ENCODE data around the gene C4orf54. TPM values are rescaled to one million over a fixed set of nuclear protein-coding genes. Genes with fewer than 3 reads are reported as not detected.
A peak's percentile ranks its signal among the peaks of the same experiment; 100 is the strongest.

Gene C4orf54
- total and polyA plus RNA-seq, 10 of the 15 experiments (the other 5 are each of a cell fraction or from before 2014, with no cell fraction given) = 0.01 TPM; not detected in 9

GRCh38 chr4:99649208-99649607 lies 8.4 kb downstream of the C4orf54 start:
- Histone ChIP-seq H4K20me1 (ENCODE audit: control insufficient read depth, insufficient read depth) (no peaks in the 10 kb centered on the region), H3K27me3 (replicated peaks in 1 of 2; ENCODE audit: control insufficient read depth in 2 of 2, insufficient read depth in 2 of 2, low read length in 1 of 2) (no peaks in the 10 kb centered on the region), H3K4me3 (no peak overlapping the region), H3K4me1 (ENCODE audit: control insufficient read depth, insufficient read depth, low read length) (no peaks in the 10 kb centered on the region), H3K36me3 (ENCODE audit: control insufficient read depth in 2 of 2, insufficient read depth in 2 of 2, low read length in 1 of 2) (no peaks in the 10 kb centered on the region), H3K9ac (ENCODE audit: control insufficient read depth, insufficient read depth, low read length) (no peak overlapping the region), H3K4me2 (ENCODE audit: control insufficient read depth, insufficient read depth) (no peak overlapping the region), H2AFZ (ENCODE audit: control insufficient read depth, low read depth, low read length) (no peak overlapping the region), H3K27ac (ENCODE audit: control insufficient read depth, insufficient read depth) (no peak overlapping the region), H3K79me2 (ENCODE audit: control insufficient read depth, insufficient read depth, low read length) (no peaks in the 10 kb centered on the region), H3K9me3 (replicated peaks; ENCODE audit: control insufficient read depth, insufficient read depth, low read length) (no peaks in the 10 kb centered on the region)
- in situ Hi-C loops (cut with MboI) (no loop called here), intact Hi-C loops (cut with micrococcal nuclease; ENCODE audit: unreplicated experiment) (no loop called here)
- WGBS (ENCODE audit: insufficient coverage, insufficient replicate concordance, low lambda C conversion rate, missing lambda C conversion rate) = 45% methylated on average over 9 of the region's 9 CpGs
- FAIRE-seq = no peak
- no peak for DNase-seq (ENCODE audit: low read depth, low spot score)
- ATAC-seq = peak; percentile 14; the same call in 1 of the 3 replicates
- ChIA-PET RAD21 (ENCODE audit: unreplicated experiment) (no interaction called here), CTCF (interaction anchor here (1.0 kb wide), 1 partner anchor 11 kb away, joined by 3 read pairs; no protein-coding TSS in a partner anchor), SMC1A (ENCODE audit: uncharacterized antibody, unreplicated experiment) (no interaction called here), POLR2A (no interaction called here)
- no TSS peak for BruUV-seq (replicated peaks)
- no peak for TF ChIP-seq SMAD1 (IDR thresholded peaks at IDR 0.05; ENCODE audit: low read depth, partially characterized antibody)
- TF ChIP-seq SPI1 (IDR thresholded peaks at IDR 0.05; ENCODE audit: borderline replicate concordance, insufficient read depth, low read depth, low read length) = no peak
- TF ChIP-seq KLF5 (IDR thresholded peaks at IDR 0.05; ENCODE audit: partially characterized antibody) = no peak
- TF ChIP-seq FOS (IDR thresholded peaks at IDR 0.05; ENCODE audit: borderline replicate concordance, extremely low read depth, insufficient read length) = no peak
- TF ChIP-seq, protein P1, sequence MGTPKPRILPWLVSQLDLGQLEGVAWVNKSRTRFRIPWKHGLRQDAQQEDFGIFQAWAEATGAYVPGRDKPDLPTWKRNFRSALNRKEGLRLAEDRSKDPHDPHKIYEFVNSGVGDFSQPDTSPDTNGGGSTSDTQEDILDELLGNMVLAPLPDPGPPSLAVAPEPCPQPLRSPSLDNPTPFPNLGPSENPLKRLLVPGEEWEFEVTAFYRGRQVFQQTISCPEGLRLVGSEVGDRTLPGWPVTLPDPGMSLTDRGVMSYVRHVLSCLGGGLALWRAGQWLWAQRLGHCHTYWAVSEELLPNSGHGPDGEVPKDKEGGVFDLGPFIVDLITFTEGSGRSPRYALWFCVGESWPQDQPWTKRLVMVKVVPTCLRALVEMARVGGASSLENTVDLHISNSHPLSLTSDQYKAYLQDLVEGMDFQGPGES (IDR thresholded peaks at IDR 0.05) = no peak
- TF ChIP-seq EGR1 (IDR thresholded peaks at IDR 0.05; ENCODE audit: borderline replicate concordance in 1 of 2, low read depth in 2 of 2, low read length in 2 of 2) = no peak
- no peak for TF ChIP-seq E2F4 (IDR thresholded peaks at IDR 0.05; ENCODE audit: low read depth, low read length)
- TF ChIP-seq, protein P2, sequence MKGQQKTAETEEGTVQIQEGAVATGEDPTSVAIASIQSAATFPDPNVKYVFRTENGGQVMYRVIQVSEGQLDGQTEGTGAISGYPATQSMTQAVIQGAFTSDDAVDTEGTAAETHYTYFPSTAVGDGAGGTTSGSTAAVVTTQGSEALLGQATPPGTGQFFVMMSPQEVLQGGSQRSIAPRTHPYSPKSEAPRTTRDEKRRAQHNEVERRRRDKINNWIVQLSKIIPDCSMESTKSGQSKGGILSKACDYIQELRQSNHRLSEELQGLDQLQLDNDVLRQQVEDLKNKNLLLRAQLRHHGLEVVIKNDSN (IDR thresholded peaks at IDR 0.05; ENCODE audit: borderline replicate concordance, extremely low read length, insufficient read depth, low read depth, low read length) = no peak
- TF ChIP-seq CEBPZ (IDR thresholded peaks at IDR 0.05; ENCODE audit: low read depth, low read length) = no peak
- no peak for TF ChIP-seq NR2F1 (conservative IDR thresholded peaks at IDR 0.05)
- TF ChIP-seq MTA3 (IDR thresholded peaks at IDR 0.05; ENCODE audit: borderline replicate concordance, low read length) = no peak
- TF ChIP-seq, protein P3, sequence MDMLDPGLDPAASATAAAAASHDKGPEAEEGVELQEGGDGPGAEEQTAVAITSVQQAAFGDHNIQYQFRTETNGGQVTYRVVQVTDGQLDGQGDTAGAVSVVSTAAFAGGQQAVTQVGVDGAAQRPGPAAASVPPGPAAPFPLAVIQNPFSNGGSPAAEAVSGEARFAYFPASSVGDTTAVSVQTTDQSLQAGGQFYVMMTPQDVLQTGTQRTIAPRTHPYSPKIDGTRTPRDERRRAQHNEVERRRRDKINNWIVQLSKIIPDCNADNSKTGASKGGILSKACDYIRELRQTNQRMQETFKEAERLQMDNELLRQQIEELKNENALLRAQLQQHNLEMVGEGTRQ (IDR thresholded peaks at IDR 0.05; ENCODE audit: borderline replicate concordance, low read depth, low read length) = no peak
- no peak for TF ChIP-seq ZNF24 (IDR thresholded peaks at IDR 0.05)
- TF ChIP-seq E4F1 (IDR thresholded peaks at IDR 0.05; ENCODE audit: borderline replicate concordance, partially characterized antibody) = no peak
